Stimulated activated CD4-positive, alpha-beta T cell treated with anti-CD3 and anti-CD28 coated beads, Interleukin-2, amount 100 ng/mL, for 4 hours (primary cell): ENCODE results near the gene PTPRCAP.

ENCODE experiments used
- DNase-seq: peaks from one replicate; pipeline ENCODE4 v3.0.0-alpha.2; 2020; ENCODE audit warnings: low read depth

PTPRCAP gene

DNA sequence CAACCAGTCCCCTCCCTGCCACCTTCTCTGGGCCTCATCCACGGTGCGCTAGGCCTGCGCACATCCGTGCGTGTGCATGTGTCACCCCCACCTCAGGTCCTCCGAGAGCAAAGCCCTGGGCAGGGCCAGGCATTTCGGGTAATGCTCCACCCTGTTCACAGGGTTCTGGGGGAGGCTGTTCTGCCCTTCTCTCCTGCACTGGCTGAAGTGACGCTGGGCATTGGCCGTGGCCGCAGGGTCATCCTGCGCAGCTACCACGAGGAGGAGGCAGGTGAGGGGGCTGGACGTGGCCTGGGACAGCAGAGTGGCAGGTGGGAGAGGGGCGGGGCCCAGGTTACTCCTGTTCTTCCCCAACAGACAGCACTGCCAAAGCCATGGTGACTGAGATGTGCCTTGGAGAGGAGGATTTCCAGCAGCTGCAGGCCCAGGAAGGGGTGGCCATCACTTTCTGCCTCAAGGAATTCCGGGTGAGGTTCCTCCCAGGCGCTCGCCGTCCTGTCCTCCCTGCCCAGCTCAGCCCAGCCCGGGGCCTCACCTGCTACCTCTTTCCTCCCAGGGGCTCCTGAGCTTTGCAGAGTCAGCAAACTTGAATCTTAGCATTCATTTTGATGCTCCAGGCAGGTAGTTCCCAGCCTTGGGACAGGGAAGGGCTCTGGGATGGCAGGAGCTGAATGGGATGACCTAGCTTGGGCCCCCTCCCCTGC is 41.8 kb downstream of the PTPRCAP start:
- no peak for DNase-seq

DNA sequence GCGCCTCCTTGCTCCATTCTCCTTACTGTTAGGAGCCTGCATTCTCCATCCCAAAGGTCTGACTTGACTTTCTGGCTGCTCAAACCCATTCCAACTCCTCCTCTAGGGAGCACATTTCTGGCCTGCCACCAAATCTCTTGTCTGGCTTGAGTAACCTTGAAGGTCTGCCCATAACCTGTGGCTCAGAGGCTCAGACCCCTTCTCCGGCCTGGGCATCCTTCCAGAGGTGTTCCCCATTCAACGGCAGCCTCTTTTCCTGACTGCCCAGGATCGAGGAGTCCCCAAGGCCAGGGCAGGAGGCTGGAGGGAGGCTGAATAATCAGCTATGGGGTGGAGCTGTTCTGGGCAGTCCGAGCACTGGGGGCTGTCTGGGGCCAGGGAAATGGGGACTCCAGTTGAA is 43.5 kb downstream of the PTPRCAP start:
- DNase-seq = no peak

DNA sequence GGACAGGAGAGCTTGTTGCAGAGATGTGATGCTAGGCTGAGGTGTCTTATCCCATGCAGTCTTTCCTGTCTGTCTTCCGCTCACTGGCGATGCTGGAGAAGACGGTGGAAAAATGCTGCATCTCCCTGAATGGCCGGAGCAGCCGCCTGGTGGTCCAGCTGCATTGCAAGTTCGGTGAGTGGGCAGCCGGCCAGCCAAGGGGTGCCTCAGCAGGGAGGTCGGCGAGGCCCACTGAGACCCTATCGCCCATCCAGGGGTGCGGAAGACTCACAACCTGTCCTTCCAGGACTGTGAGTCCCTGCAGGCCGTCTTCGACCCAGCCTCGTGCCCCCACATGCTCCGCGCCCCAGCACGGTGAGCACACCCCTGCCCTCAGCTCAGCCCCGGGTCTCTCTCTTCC is 44.0 kb downstream of the PTPRCAP start:
- no peak for DNase-seq

DNA sequence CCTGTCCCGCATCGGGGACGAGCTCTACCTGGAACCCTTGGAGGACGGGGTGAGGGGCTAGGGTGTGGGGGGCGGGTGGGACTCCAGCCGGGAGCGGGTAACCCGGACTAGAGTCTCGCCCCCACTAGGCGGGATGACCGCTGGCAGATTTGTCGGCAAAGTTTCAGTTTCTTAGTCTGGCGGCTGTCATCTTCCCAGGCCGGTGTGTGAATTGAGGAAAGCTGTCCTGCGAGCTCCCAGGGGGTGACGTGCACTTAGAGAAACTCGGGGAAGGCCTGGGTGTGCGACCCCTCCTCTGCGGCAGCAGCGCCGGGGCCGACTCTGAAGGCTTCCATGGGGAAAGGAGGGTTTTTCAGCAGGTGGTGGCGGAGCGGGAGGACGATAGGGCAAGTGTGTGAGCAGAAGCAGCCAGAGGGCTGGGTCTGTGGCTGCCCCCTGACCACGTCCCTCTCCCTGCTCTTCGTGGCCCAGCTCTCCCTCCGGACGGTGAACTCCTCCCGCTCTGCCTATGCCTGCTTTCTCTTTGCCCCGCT is 45.2 kb downstream of the PTPRCAP start:
- no peak for DNase-seq

DNA sequence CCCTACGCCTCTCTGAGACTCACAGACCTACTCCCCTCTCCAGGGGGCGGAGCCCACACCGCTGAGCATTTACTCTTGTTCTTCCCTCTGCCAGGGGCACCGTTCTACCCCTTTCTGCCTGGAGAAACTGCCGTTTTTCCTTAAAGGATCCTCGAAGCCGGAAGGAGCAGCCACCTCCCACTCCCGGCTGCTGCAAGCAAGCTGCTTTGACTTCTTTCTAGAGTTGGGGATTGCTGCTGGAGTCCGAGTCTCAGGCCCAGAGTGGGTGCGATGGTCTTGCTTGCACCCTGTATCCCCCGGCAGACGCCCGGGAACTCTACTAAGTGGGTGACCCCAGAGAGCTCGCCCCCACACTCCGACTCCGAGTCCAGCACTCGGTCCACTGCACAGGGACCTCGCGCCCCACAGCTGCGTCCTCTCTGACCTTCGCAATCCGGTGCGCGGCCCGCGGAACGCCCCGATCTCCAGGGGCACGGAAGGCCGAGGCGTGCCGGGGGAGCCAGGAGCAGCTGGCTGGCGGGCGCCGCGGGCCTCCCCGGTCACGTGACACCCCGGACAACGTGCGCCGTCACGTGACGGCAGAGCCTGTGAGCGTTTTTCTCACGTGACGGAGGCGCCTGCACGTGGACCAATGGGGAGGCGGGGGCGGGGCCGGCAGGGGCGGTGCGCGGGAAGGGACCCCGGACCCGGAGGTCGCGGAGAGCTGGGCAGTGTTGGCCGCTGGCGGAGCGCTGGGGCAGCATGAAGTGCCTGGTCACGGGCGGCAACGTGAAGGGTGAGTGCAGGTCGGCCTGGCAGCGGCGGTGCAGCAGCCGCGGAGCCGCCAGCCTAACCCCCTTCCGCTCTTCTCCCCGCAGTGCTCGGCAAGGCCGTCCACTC is 45.9 kb downstream of the PTPRCAP start, which contains the start of gene RAD9A:
Gene RAD9A (plus strand): TSS at position 683 of the 879 bp plus-strand sequence. CDS start 59 bp downstream, at position 742.
- DNase-seq = peak; percentile 89

DNA sequence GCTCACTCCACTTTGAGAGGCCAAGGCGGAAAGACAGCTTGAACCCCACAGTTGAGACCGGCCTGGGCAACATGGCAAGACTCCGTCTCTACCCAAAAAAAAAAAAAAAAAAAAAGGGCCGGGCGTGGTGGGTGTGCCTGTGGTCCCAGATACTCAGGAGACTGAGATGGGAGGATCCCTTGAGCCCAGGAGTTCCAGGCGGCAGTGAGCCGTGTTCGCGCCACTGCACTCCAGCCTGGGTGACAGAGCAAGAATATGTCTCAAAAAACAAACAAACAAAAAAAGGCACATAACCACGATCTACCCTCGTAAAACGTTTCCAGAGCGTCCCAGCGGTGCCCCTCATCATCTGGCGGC is 46.6 kb downstream of the PTPRCAP start:
- no peak for DNase-seq

DNA sequence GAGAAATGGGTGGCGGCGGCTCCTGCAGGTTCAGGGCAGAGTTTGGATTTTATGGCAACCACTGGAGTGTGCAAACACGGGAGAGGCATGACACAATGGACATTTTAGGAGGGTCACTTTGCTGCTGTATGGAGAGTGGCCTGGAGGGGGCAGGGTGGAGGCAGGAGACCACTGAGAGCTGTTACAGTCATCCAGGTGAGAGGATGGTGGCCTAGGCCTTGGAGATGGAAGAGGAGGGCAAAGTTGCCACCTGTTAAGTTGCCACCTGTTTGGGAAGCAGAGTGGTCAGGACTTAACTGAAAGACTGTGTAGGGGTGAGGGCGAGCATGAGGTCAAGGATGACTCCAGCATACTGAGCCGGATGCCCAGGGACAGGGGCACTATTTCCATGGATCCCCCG is 48.0 kb downstream of the PTPRCAP start:
- DNase-seq = peak; percentile 36

DNA sequence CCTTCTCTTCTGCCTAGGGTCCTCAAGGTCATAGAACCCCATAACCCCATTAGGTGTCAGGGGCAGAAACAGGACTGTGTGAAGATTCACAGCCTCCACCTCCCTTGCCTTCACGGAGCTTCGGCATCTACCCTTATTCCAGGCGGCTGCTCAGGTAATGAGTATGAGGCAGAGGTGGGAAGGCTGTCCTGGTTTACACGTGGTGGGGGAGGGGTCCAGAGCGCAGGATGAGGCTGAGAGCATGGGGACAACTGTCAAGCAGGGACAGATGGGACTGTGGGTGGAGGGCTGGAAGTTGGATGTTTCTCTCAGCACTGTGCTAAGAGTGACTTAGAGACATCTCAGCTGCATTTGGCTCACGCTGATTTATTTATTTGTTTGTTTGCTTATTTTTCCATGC is 50.0 kb downstream of the PTPRCAP start:
- no peak for DNase-seq

DNA sequence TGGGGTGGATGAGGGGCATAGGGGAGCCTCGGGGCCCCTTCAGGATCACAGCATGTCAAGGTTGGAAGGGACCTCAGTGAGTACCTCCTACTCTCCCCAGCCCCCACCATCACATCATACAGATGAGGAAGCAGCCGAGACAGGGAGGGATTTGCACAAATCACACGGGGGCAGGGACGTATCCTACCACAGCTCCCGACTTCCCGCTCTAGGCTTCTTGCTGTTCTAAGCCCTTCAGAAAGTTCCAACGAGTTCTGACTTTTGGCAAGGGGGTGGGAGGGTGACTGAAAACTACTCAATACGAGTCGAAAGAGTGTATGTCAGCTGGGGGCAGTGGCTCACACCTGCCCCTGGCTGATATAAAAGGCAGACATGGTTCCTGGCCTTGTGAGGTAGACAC is 50.4 kb downstream of the PTPRCAP start:
- no peak for DNase-seq
